ENCODE data around the gene RTN4. TPM values are rescaled to one million over a fixed set of nuclear protein-coding genes. Genes with fewer than 3 reads are reported as not detected.

The RTN4 gene
- total and polyA plus RNA-seq, 2 experiments from 2014 or later = 284 to 455 TPM

DNA sequence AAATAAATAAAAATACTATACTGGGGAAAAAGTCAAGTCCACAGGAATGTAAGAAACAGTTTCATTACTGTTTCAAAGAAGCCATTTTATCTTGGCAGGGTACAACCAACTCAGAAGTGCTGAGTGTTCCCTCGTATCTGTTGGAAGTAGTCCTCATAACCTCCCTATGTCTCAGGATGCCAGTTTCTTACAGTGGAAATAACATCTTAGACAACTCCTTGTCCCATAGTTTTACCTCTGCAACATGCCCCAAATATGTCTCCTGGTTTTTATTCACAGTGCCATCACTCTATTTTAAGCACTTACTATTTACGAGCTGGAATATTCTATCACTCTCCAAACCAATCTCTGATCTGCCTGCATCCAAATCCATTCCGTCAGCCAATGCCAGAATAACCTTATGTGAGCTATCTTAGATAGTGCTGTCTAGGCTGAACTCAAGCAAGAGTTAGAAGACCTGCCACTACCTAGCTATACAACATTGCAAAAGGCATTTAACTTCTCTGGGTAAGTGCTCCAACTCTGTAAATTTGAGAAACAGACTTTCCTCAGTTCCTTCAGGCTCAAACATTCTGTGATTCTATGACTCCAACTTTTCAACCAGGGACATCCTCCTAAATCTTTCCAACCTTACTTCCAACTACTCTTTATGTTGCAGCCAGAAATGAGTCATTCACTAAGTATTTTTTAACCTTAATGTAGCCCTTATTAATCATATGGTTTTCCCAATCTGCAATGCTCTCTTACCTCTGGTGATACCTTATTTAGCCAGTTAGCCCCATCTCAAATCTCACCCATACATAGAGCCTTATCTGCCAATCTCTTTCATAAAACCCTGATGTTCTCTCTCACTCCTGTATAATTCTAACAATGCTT, 66.7 kb downstream of the RTN4 start:
- H4K20me1 ChIP-seq (ENCODE audit: insufficient read depth, poor library complexity, severe bottlenecking) = peaks cover 83% of the 10 kb centered on the region
- TF ChIP-seq EZH2phosphoT487 (IDR thresholded peaks at IDR 0.05; ENCODE audit: low read depth, severe bottlenecking, unreplicated experiment) (no peak), EZH2 (IDR thresholded peaks at IDR 0.05; ENCODE audit: borderline replicate concordance) (no peak)
- TF ChIP-seq, protein P1, sequence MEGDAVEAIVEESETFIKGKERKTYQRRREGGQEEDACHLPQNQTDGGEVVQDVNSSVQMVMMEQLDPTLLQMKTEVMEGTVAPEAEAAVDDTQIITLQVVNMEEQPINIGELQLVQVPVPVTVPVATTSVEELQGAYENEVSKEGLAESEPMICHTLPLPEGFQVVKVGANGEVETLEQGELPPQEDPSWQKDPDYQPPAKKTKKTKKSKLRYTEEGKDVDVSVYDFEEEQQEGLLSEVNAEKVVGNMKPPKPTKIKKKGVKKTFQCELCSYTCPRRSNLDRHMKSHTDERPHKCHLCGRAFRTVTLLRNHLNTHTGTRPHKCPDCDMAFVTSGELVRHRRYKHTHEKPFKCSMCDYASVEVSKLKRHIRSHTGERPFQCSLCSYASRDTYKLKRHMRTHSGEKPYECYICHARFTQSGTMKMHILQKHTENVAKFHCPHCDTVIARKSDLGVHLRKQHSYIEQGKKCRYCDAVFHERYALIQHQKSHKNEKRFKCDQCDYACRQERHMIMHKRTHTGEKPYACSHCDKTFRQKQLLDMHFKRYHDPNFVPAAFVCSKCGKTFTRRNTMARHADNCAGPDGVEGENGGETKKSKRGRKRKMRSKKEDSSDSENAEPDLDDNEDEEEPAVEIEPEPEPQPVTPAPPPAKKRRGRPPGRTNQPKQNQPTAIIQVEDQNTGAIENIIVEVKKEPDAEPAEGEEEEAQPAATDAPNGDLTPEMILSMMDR (IDR thresholded peaks at IDR 0.05; ENCODE audit: poor library complexity) = no peak
- no peaks in the 10 kb centered on the region for H3K27me3 ChIP-seq
- H3K79me2 ChIP-seq = peaks cover 99% of the 10 kb centered on the region
- H3K4me1 ChIP-seq (ENCODE audit: insufficient read depth) = no peaks in the 10 kb centered on the region
- no peak overlapping the region for H3K27ac ChIP-seq
- WGBS (ENCODE audit: low lambda C conversion rate, missing lambda C conversion rate) = 76% methylated on average over 3 of the region's 3 CpGs
- H2AFZ ChIP-seq = no peak overlapping the region
- no peak overlapping the region for H3K4me2 ChIP-seq
- DNase-seq (ENCODE audit: low spot score) = no peak
- H3K9me2 ChIP-seq (replicated peaks; ENCODE audit: insufficient read depth) = no peaks in the 10 kb centered on the region
- H3K36me3 ChIP-seq (replicated peaks; ENCODE audit: insufficient read depth, low read depth) = no peaks in the 10 kb centered on the region
- H3K9me3 ChIP-seq (ENCODE audit: low read depth) = no peaks in the 10 kb centered on the region
- H3K4me3 ChIP-seq = no peak overlapping the region

DNA sequence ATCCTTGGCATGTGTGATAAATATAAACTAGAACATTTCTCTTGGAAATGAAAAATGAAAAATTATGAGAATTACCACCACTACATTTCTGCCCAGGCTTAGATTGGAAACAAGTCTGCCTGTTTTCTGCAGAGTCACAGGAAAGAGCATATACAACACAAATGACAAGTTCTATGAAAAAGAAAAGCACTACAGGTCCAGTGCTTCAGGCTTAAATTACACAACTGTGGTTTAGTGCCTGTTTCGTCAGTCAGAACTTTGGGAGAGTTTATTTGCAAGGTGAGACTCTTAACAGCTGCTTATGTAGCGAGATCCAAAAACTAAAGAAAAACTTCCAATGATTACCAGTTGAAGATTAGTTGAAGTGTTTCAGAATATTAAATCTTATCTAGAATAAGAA, 68.9 kb downstream of the RTN4 start:
- 82% methylated on average over 2 of the region's 2 CpGs for WGBS (ENCODE audit: low lambda C conversion rate, missing lambda C conversion rate)
- H3K79me2 ChIP-seq = peaks cover 98% of the 10 kb centered on the region
- TF ChIP-seq, protein P1 (IDR thresholded peaks at IDR 0.05; ENCODE audit: poor library complexity) = no peak
- TF ChIP-seq EZH2 (IDR thresholded peaks at IDR 0.05; ENCODE audit: borderline replicate concordance) (no peak), EZH2phosphoT487 (IDR thresholded peaks at IDR 0.05; ENCODE audit: low read depth, severe bottlenecking, unreplicated experiment) (no peak)
- H3K4me1 ChIP-seq (ENCODE audit: insufficient read depth) = peaks cover 12% of the 10 kb centered on the region
- no peaks in the 10 kb centered on the region for H3K36me3 ChIP-seq (replicated peaks; ENCODE audit: insufficient read depth, low read depth)
- no peak overlapping the region for H2AFZ ChIP-seq
- no peaks in the 10 kb centered on the region for H3K9me3 ChIP-seq (ENCODE audit: low read depth)
- H3K27ac ChIP-seq = no peak overlapping the region
- no peak for DNase-seq (ENCODE audit: low spot score)
- H3K27me3 ChIP-seq = no peaks in the 10 kb centered on the region
- no peak overlapping the region for H3K4me2 ChIP-seq
- no peaks in the 10 kb centered on the region for H3K9me2 ChIP-seq (replicated peaks; ENCODE audit: insufficient read depth)
- no peak overlapping the region for H3K4me3 ChIP-seq
- peaks cover 80% of the 10 kb centered on the region for H4K20me1 ChIP-seq (ENCODE audit: insufficient read depth, poor library complexity, severe bottlenecking)

DNA sequence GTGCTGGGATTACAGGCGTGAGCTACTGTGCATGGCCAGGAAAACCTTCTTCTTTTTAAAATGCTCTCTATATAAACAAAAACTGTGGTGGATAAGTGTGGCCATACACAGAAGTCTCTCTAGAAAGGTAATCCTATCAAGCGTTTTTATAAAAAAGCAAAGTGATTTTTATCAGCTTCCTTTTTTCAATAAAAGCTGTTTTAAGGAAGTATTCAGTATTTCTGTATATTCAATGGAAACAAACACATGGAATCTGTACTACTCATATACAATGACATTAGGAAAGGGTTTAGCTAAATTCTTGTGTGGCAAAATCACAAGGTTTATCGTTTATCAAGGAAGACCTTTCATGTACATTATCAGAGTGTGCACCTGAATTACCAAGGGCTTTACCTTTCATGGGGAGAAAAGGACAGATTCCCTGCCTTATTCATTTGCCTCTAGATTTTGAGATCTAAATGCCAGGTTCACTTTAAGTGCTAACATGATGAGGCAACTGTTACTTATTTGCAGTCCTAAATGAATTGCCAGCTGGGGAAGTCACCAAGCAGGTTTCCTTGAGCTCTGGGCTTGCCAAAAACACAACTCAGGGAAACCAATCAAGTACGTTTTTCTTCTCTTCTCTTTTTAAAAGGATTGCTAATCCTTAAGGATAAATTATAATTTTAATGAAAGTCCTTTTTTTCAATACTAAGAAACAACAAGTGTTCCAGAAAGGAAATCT, 70.8 kb downstream of the RTN4 start:
- Histone ChIP-seq H3K36me3 (replicated peaks; ENCODE audit: insufficient read depth, low read depth) (no peaks in the 10 kb centered on the region), H3K27me3 (no peaks in the 10 kb centered on the region), H3K4me2 (no peak overlapping the region), H3K4me3 (no peak overlapping the region), H3K27ac (no peak overlapping the region), H3K9me2 (replicated peaks; ENCODE audit: insufficient read depth) (no peaks in the 10 kb centered on the region), H3K4me1 (ENCODE audit: insufficient read depth) (peaks cover 16% of the 10 kb centered on the region), H3K9me3 (ENCODE audit: low read depth) (no peaks in the 10 kb centered on the region), H3K79me2 (peaks cover 98% of the 10 kb centered on the region), H2AFZ (no peak overlapping the region), H4K20me1 (ENCODE audit: insufficient read depth, poor library complexity, severe bottlenecking) (peaks cover 81% of the 10 kb centered on the region)
- no peak for DNase-seq (ENCODE audit: low spot score)
- 71% methylated on average over 4 of the region's 4 CpGs for WGBS (ENCODE audit: low lambda C conversion rate, missing lambda C conversion rate)
- TF ChIP-seq EZH2phosphoT487 (IDR thresholded peaks at IDR 0.05; ENCODE audit: low read depth, severe bottlenecking, unreplicated experiment) = no peak
- TF ChIP-seq EZH2 (IDR thresholded peaks at IDR 0.05; ENCODE audit: borderline replicate concordance) = no peak
- TF ChIP-seq, protein P1 (IDR thresholded peaks at IDR 0.05; ENCODE audit: poor library complexity) = no peak
